MV-4-11 (cell line): ENCODE data around the gene SPECC1L.

Experiments used
- DNase-seq: peaks from one replicate; lab custom pipeline; 2025; lab: John Stamatoyannopoulos, UW

SPECC1L gene

DNA sequence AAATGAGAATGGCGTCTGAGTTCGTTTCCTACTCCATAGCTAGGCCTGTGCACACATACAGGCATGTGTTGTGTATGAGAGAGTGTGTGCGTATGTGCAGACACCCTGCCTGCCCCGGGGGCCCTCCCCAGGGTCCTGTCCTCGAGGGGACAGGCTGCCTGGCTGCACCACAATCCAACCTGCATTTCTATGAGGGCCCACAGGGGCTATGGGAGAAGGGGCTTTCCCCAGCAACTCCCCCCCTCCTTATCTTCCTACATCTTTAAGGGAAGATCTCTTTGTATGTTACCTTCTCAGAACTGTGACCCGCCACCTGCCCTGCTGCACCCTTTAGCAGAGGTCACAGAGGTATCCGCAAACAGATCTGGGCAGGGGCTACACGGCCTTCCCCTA lies 171.7 kb downstream of the SPECC1L start:
- DNase-seq = no peak

DNA sequence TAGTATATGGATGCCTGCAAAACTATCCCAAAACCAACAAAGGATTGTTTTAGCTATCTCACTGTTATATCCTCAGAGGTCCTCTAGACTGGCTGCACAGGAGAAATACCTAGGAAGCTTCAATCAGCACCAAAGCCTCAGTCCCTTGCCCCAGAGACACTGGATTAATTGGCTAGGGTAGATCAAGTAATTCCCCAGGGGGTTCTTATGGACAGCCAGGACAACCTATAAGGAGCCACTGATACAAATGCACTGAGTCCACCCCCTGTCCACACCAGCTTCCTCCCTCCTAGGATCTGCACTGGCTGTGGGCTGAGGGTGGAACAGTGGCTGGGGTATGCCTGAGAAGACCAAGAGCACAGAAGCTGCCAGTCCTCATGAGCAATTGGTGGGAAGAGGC lies 173.0 kb downstream of the SPECC1L start:
- no peak for DNase-seq

DNA sequence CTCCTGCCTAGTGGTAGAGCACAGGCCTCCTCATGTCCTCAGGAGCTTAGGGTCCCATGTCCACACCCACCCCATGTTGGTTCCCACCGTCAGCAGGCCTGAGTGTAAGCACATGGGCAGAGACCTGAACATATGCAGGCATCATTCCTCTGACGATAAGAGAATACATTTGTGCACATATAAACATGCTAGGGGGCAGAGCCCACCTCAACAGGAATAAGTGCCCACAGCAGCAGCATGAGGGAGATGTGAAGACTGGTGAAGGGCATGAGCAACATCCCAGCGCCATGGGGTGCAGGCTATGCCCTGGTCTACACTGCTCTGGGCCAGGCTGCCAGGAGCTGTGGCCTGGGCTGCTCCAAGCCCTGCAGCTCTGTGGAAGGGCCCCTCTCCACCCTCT lies 173.6 kb downstream of the SPECC1L start:
- DNase-seq = no peak

DNA sequence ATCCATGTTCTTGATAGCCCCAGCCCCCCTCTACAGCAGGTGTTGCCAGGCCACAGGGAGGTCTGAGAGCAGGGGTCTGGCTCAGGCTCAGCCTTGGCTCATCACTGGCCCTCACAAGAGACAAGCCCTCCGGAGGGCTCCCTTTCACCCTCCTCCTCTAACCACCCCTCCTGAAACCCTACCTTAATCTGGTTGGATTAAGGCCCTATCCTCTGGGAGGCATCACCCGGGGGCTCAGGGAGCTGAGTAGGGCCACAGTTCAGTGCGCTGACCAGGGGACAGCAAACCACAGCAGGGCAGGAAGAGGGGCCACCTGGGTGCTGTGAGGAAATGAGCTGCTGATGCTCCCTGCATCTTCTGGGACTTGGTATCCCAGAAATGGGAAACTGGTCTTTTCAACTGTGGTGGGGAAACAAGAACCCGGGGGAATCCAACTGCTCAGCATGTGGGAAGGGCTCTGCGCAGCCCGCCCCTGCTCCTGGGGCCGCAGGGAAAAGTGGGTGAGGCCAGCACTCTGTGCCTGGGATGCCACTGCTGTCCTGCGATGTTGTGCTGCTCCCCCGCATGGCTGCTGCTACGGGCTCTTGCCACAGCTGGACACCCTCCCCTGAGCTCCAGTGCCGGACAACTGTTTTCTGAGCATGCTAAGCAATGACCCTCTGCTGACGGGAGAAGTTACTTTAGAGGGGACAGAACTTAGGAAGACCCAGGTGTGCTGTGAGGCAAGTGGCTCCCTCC lies 174.3 kb downstream of the SPECC1L start:
- no peak for DNase-seq

GRCh38 chr22:24445481-24446259 lies 175.0 kb downstream of the SPECC1L start:
- peak; percentile 30 for DNase-seq

DNA sequence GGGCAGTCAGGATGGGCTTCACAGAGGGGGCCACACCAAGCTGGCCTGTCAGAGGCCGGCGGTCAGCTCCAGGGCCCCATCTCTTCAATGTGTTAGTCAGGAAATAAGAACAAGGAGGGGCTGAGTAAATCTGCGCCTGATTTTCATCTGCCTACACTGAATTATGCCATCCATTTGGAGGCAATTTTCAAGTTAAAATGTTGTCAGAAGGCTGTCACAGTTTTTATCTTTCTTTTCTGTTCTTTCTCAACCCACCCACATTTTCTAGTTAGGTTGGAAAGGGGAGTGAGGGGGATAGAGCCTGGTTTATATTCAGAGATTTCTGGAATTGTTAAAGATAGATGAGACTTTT lies 175.6 kb downstream of the SPECC1L start:
- no peak for DNase-seq

DNA sequence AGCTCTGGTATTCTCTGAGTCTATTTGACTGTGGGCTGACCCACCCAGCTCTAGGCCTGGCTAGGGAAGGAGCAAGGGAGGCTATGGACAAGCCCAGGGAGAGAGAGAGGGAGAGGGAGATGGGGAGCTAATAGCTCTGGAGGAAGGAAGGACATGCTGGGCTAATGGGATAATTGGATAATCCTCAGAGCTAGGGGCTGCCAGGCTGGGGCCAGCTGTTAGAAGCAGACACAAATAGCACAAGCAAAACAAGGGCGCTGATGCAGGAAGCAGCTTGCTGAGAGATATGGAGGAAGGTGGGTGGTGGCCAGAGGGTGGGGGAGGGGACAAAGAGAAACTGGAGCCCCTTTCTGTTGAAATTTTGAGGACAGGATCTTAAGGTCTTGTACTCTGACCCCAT lies 180.0 kb downstream of the SPECC1L start:
- no peak for DNase-seq

DNA sequence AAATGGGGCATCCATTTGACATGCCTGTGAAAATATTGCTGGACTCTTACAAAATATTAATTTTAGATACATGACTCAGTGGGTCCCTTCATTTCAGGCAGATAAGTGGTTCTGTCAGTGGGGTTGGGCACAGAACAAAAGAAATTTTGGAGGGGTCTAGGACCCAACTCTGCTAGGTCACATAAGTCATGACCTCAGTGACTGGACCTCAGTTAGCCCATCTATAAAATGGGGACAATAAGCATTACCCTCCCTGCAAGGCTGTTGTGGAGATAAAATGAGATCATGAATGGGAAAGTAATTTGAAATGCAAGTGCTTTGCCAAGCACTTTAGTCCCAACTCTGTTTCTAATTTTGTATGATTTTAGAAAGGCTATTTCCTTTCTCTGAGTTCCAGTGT lies 180.5 kb downstream of the SPECC1L start:
- DNase-seq = no peak

DNA sequence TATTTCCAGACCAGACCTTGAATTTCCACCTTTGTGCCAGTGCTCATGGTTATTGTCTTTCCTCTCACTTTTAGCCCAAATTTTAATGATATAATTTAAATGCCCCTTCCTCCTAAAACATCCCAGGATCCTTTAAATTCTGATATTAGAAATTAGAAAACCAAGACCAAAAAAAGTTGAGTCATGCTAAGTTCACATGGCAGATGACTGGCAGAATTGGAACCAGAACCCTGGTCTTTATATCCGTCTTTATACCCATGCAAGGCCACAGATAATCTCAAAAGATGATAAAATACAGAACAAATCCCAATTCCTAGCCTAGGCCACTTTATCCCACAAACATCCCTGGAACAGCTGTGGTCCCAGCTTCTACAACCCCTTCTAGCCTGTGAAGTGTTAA lies 183.2 kb downstream of the SPECC1L start:
- no peak for DNase-seq

- DNase-seq = no peak
These were observed 184.4 kb downstream of the SPECC1L start for GRCh38 chr22:24455039-24455438.

GRCh38 chr22:24455751-24456426 lies 185.3 kb downstream of the SPECC1L start:
- DNase-seq = no peak

DNA sequence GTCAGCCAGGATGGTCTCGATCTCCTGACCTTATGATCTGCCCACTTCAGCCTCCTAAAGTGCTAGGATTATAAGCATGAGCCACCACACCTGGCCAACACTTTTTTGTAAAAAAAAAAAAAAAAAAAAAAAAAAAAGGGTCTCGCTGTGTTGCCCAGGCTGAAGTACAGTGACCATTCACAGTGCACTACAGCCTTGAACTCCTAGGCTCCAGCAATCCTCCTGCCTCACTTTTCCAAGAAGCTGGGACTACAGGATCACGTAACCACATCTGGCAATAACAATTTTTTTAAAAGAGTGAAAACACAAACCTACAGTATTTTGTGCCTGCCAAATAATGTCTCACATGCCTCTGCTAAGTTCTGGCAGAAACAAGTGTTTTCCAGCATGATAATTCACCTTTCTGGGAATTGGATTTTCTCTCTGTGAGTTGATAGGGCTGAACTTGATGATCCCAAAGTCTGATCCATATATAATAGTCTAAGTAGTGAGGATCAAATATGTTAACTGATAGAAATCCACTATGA lies 187.3 kb downstream of the SPECC1L start:
- DNase-seq = no peak

DNA sequence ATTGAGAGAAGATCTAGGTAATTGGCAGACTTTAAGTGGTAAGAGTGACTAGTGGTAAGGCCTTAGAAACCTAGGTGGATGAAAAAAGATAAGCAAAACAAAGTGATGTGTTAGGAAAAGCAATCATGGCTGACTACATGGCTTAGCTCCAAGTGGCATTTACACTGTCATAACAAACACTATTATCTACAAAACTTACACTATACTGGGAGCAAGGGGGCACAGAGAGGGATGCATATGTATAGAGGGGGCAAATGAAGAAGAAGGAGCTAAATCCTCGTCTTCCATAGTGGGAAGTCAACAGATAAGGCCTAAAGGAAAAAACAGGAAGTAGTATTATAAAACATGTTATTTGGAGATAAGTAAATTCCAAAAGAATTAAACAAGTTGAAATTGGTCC lies 189.3 kb downstream of the SPECC1L start:
- DNase-seq = no peak

DNA sequence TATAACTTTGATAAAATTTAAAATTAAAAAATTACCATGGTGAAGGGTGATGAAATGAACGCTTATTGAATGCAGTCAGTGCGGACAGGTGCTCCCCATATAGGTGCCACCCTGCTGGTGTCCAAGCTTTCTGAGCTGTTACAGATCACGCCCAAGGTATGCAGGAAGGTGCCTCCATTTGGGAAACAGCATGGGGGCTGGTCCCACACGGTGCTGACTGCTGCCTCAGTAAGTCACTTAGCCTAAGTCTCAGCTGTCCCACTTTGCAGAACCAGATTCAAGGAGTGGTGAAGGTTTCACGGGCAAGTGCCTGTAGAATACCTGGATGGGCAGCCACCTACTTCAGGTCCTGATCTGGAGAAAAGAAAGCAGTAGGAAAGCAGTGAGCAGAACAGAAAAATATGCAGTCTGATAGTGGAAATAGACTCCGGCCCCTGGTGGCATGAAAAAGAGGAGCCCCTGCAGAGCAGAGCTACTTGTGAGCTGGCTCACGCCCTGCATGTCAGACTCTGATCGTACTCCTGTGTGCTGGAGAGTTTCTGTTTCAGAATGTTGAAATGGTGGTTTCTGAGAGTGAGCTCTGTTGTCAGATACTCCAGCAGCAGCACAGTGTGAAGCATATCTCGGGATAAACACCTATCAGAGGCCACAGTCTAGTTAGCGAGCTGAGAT lies 189.9 kb downstream of the SPECC1L start:
- peak; percentile 66 for DNase-seq

GRCh38 chr22:24463071-24463760 lies 192.6 kb downstream of the SPECC1L start:
- DNase-seq = peak; percentile 76

- DNase-seq = peak; percentile 79
These were observed 194.9 kb downstream of the SPECC1L start for GRCh38 chr22:24465566-24465965.

GRCh38 chr22:24465975-24466374 lies 195.3 kb downstream of the SPECC1L start:
- no peak for DNase-seq

GRCh38 chr22:24466716-24467328 lies 196.2 kb downstream of the SPECC1L start:
- peak; percentile 91 for DNase-seq

GRCh38 chr22:24467340-24467739 lies 196.7 kb downstream of the SPECC1L start:
- DNase-seq = no peak
